Raji (cell line): Measurements from ENCODE around the gene CYBRD1.

Source experiments
- POLR2A ChIP-seq: IDR thresholded peaks from 2 replicates; pipeline ENCODE4 v1.6.1; 2011; ENCODE audit warnings: low read depth, low read length, control low read depth; ENCODE audit not compliant: insufficient read depth

Gene CYBRD1

GRCh38 chr2:171574149-171574795 lies 52.0 kb downstream of the CYBRD1 start:
- no peak for TF ChIP-seq POLR2A

- TF ChIP-seq POLR2A, result no peak
These were observed 53.3 kb downstream of the CYBRD1 start for GRCh38 chr2:171575606-171576005.

GRCh38 chr2:171578127-171578803 lies 56.0 kb downstream of the CYBRD1 start:
- TF ChIP-seq POLR2A, result no peak

- TF ChIP-seq POLR2A, result no peak
These were observed 57.2 kb downstream of the CYBRD1 start for GRCh38 chr2:171579481-171579880.

- TF ChIP-seq POLR2A, result no peak
These were observed 61.3 kb downstream of the CYBRD1 start for GRCh38 chr2:171583566-171583965.

- TF ChIP-seq POLR2A, result no peak
These were observed 61.7 kb downstream of the CYBRD1 start for GRCh38 chr2:171584001-171584400.

GRCh38 chr2:171587132-171587531 lies 64.9 kb downstream of the CYBRD1 start:
- TF ChIP-seq POLR2A, result no peak

- TF ChIP-seq POLR2A, result no peak
These were observed 65.3 kb downstream of the CYBRD1 start for GRCh38 chr2:171587567-171587966.

- no peak for TF ChIP-seq POLR2A
These were observed 67.8 kb downstream of the CYBRD1 start for GRCh38 chr2:171590116-171590515.

GRCh38 chr2:171592036-171592555 lies 69.8 kb downstream of the CYBRD1 start:
- no peak for TF ChIP-seq POLR2A

GRCh38 chr2:171595456-171595855 lies 73.2 kb downstream of the CYBRD1 start:
- TF ChIP-seq POLR2A, result no peak

GRCh38 chr2:171595896-171596295 lies 73.6 kb downstream of the CYBRD1 start:
- no peak for TF ChIP-seq POLR2A

GRCh38 chr2:171598713-171599319 lies 76.5 kb downstream of the CYBRD1 start:
- TF ChIP-seq POLR2A, result no peak

- no peak for TF ChIP-seq POLR2A
These were observed 77.9 kb downstream of the CYBRD1 start for GRCh38 chr2:171600126-171600525.

GRCh38 chr2:171602352-171602751 lies 80.1 kb downstream of the CYBRD1 start:
- no peak for TF ChIP-seq POLR2A
